ENCODE results near the gene MFAP4.

The MFAP4 gene

GRCh38 chr17:19411631-19412030, 24.6 kb upstream of the MFAP4 start:
- Histone ChIP-seq H3K9me3 (ENCODE audit: insufficient read depth, low read length) (no peaks in the 10 kb centered on the region), H3K79me2 (ENCODE audit: low read length) (no peaks in the 10 kb centered on the region), H3K4me1 (ENCODE audit: low read length) (no peaks in the 10 kb centered on the region), H3K4me2 (ENCODE audit: low read length) (no peak overlapping the region), H3K27me3 (ENCODE audit: low read depth, low read length) (no peaks in the 10 kb centered on the region), H3K4me3 (ENCODE audit: low read length) (no peak overlapping the region), H3K27ac (ENCODE audit: low read length) (no peak overlapping the region), H4K20me1 (ENCODE audit: insufficient read depth, low read length) (no peaks in the 10 kb centered on the region), H2AFZ (ENCODE audit: low read depth, low read length) (no peak overlapping the region), H3K9ac (ENCODE audit: low read length) (no peak overlapping the region), H3K36me3 (replicated peaks; ENCODE audit: low read depth, low read length) (no peaks in the 10 kb centered on the region)
- TF ChIP-seq EZH2phosphoT487 (IDR thresholded peaks at IDR 0.05; ENCODE audit: low read depth): no peak
- TF ChIP-seq, protein P1, sequence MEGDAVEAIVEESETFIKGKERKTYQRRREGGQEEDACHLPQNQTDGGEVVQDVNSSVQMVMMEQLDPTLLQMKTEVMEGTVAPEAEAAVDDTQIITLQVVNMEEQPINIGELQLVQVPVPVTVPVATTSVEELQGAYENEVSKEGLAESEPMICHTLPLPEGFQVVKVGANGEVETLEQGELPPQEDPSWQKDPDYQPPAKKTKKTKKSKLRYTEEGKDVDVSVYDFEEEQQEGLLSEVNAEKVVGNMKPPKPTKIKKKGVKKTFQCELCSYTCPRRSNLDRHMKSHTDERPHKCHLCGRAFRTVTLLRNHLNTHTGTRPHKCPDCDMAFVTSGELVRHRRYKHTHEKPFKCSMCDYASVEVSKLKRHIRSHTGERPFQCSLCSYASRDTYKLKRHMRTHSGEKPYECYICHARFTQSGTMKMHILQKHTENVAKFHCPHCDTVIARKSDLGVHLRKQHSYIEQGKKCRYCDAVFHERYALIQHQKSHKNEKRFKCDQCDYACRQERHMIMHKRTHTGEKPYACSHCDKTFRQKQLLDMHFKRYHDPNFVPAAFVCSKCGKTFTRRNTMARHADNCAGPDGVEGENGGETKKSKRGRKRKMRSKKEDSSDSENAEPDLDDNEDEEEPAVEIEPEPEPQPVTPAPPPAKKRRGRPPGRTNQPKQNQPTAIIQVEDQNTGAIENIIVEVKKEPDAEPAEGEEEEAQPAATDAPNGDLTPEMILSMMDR (IDR thresholded peaks at IDR 0.05; ENCODE audit: low read depth, low read length): no peak

DNA sequence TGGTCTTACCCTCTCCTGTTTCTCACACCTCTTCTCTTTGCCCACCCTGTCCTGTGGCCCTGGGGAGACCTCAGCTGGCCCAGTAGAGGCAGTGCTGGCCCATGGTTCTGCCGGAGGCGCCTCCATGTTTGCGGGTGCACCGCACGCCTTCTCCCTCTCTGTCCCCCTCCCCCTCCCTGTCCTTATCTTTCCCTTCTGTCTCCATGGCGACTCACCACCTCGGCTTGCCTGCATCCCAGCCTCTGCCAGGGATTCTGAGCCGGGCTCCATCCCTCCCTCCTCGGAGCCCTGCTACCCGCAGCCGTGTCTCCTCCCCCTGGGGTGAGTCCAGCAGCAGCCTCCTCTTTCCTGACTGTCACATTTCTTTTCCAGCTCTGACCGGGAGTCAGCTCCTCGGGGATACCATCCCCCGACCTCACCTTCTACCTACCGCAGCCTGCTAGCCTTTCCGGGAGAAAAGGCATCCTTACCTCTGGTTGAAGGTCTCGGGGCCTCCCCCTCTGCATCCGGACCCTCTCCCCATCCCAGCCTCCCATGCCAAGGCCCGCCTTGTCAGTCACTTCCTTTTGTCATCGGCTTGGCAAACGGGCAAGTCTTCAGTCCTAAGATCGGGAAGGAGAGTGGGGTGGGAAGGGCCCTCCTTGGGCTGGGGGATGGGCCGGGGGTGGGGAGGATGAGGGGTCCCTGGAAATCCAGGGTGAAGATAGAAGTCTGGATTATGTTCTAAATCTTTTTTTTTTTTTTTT, 24.1 kb upstream of the MFAP4 start, which contains the start of gene RNF112:
RNF112 (plus strand) TSS at position 358 of the 746 bp plus-strand sequence; CDS start at position 535, 177 bp downstream.
- no peak within 1 kb of the TSS for H3K27ac ChIP-seq (ENCODE audit: low read length)
- H2AFZ ChIP-seq (ENCODE audit: low read depth, low read length): no peak within 1 kb of the TSS
- no peaks in the 10 kb centered on the region for H3K36me3 ChIP-seq (replicated peaks; ENCODE audit: low read depth, low read length)
- H3K27me3 ChIP-seq (ENCODE audit: low read depth, low read length): no peaks in the 10 kb centered on the region
- no peaks in the 10 kb centered on the region for H4K20me1 ChIP-seq (ENCODE audit: insufficient read depth, low read length)
- H3K4me1 ChIP-seq (ENCODE audit: low read length): no peaks in the 10 kb centered on the region
- no peaks in the 10 kb centered on the region for H3K79me2 ChIP-seq (ENCODE audit: low read length)
- no peaks in the 10 kb centered on the region for H3K9me3 ChIP-seq (ENCODE audit: insufficient read depth, low read length)
- H3K9ac ChIP-seq (ENCODE audit: low read length): no peak within 1 kb of the TSS
- H3K4me2 ChIP-seq (ENCODE audit: low read length): no peak within 1 kb of the TSS
- no peak within 1 kb of the TSS for H3K4me3 ChIP-seq (ENCODE audit: low read length)
- TF ChIP-seq EZH2phosphoT487 (IDR thresholded peaks at IDR 0.05; ENCODE audit: low read depth): no peak
- TF ChIP-seq, protein P1 (IDR thresholded peaks at IDR 0.05; ENCODE audit: low read depth, low read length): no peak

GRCh38 chr17:19410091-19410490, 23.1 kb upstream of the MFAP4 start:
- no peaks in the 10 kb centered on the region for H3K27me3 ChIP-seq (ENCODE audit: low read depth, low read length)
- H4K20me1 ChIP-seq (ENCODE audit: insufficient read depth, low read length): no peaks in the 10 kb centered on the region
- no peaks in the 10 kb centered on the region for H3K36me3 ChIP-seq (replicated peaks; ENCODE audit: low read depth, low read length)
- H2AFZ ChIP-seq (ENCODE audit: low read depth, low read length): no peak overlapping the region
- H3K79me2 ChIP-seq (ENCODE audit: low read length): no peaks in the 10 kb centered on the region
- no peak overlapping the region for H3K27ac ChIP-seq (ENCODE audit: low read length)
- H3K4me1 ChIP-seq (ENCODE audit: low read length): no peaks in the 10 kb centered on the region
- H3K4me2 ChIP-seq (ENCODE audit: low read length): no peak overlapping the region
- H3K9ac ChIP-seq (ENCODE audit: low read length): no peak overlapping the region
- H3K9me3 ChIP-seq (ENCODE audit: insufficient read depth, low read length): no peaks in the 10 kb centered on the region
- no peak overlapping the region for H3K4me3 ChIP-seq (ENCODE audit: low read length)
- TF ChIP-seq EZH2phosphoT487 (IDR thresholded peaks at IDR 0.05; ENCODE audit: low read depth): no peak
- TF ChIP-seq, protein P1 (IDR thresholded peaks at IDR 0.05; ENCODE audit: low read depth, low read length): no peak

DNA sequence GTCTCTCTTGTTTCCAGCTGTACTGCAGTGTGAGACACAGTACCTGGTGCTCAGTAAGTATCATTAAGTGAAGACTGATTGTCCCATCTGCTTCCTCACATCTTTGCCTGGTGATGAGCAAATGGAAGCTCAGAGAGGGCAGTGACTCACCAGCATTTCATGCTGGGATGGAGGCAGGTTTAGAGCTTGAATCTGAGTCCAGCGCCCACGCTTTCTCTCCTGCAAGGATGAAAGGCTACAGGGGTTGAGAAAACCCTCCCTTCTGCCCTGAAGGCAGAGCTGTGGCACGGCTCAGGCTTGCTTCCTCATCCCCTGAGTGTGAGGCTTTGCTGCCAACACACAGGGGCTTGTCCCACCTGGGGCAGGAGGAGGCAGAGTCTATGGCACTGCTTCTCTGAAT, 22.5 kb upstream of the MFAP4 start:
- no peaks in the 10 kb centered on the region for H3K79me2 ChIP-seq (ENCODE audit: low read length)
- H3K9me3 ChIP-seq (ENCODE audit: insufficient read depth, low read length): no peaks in the 10 kb centered on the region
- H3K4me2 ChIP-seq (ENCODE audit: low read length): no peak overlapping the region
- no peak overlapping the region for H3K27ac ChIP-seq (ENCODE audit: low read length)
- H3K36me3 ChIP-seq (replicated peaks; ENCODE audit: low read depth, low read length): no peaks in the 10 kb centered on the region
- H3K9ac ChIP-seq (ENCODE audit: low read length): no peak overlapping the region
- no peaks in the 10 kb centered on the region for H3K27me3 ChIP-seq (ENCODE audit: low read depth, low read length)
- H2AFZ ChIP-seq (ENCODE audit: low read depth, low read length): no peak overlapping the region
- H3K4me1 ChIP-seq (ENCODE audit: low read length): no peaks in the 10 kb centered on the region
- H3K4me3 ChIP-seq (ENCODE audit: low read length): no peak overlapping the region
- TF ChIP-seq EZH2phosphoT487 (IDR thresholded peaks at IDR 0.05; ENCODE audit: low read depth): no peak
- TF ChIP-seq, protein P1 (IDR thresholded peaks at IDR 0.05; ENCODE audit: low read depth, low read length): no peak
- no peaks in the 10 kb centered on the region for H4K20me1 ChIP-seq (ENCODE audit: insufficient read depth, low read length)
